Measurements from ENCODE around the gene CIB2. TPM values are rescaled to one million over a fixed set of nuclear protein-coding genes. Genes with fewer than 3 reads are reported as not detected.

CIB2 gene
- total and polyA plus RNA-seq, 2 donors (not counting 1 experiment from before 2014, with no cell fraction given) = 0.97 to 3.2 TPM

GRCh38 chr15:78108300-78109084 is 22.8 kb downstream of the CIB2 start:
- CTCF ChIA-PET = interaction anchor here (0.7 to 12.6 kb wide), 55 partner anchors 9 to 314 kb away, joined by 3 to 394 read pairs (median 7); partner anchors contain the start of gene CIB2
- no peaks in the 10 kb centered on the region for H3K36me3 ChIP-seq (replicated peaks in 1 of 2; ENCODE audit: control extremely low read depth in 1 of 2, control insufficient read depth in 1 of 2, extremely low read depth in 1 of 2, insufficient read depth in 2 of 2, low read length in 1 of 2)
- Mint-ChIP-seq H3K27ac (no peak overlapping the region), H3K4me3 (no peak overlapping the region), H3K4me1 (peaks cover 4% of the 10 kb centered on the region), H3K27me3 (no peaks in the 10 kb centered on the region), H3K9me3 (ENCODE audit: insufficient read depth) (no peaks in the 10 kb centered on the region)
- peak; percentile 87 for TF ChIP-seq CTCF (IDR thresholded peaks at IDR 0.05)
- TF ChIP-seq EZH2 (IDR thresholded peaks at IDR 0.05; ENCODE audit: borderline replicate concordance, insufficient read depth, low read depth, low read length, poor library complexity, severe bottlenecking) = no peak
- H3K9ac ChIP-seq (ENCODE audit: low read length) = no peak overlapping the region
- H3K4me3 ChIP-seq (ENCODE audit: control extremely low read depth in 1 of 5, extremely low read depth in 1 of 5, insufficient read depth in 1 of 5, low read depth in 2 of 5, low read length in 4 of 5) = no peak overlapping the region
- H3K4me1 ChIP-seq (ENCODE audit: control insufficient read depth in 2 of 2, insufficient read depth in 2 of 2, low read length in 2 of 2) = peaks cover 4 to 8% of the 10 kb centered on the region in 2 donors
- DNase-seq (peak; percentile 87), ATAC-seq (ENCODE audit: low read depth) (peak; percentile 92)
- 34% methylated on average over 11 of the region's 11 CpGs for WGBS (ENCODE audit: insufficient coverage)
- no peak overlapping the region for H3K27ac ChIP-seq (ENCODE audit: low read length in 2 of 2)
- H3K27me3 ChIP-seq (replicated peaks in 1 of 4; ENCODE audit: control extremely low read depth in 1 of 4, control insufficient read depth in 3 of 4, insufficient read depth in 4 of 4, low read length in 3 of 4) = no peaks in the 10 kb centered on the region
- no peaks in the 10 kb centered on the region for H3K79me2 ChIP-seq (ENCODE audit: control insufficient read depth, insufficient read depth, low read length)
- no peak overlapping the region for H3K4me2 ChIP-seq (replicated peaks; ENCODE audit: low read depth, low read length, poor library complexity, severe bottlenecking)
- H3K9me3 ChIP-seq (ENCODE audit: control extremely low read depth in 1 of 3, control insufficient read depth in 2 of 3, insufficient read depth in 1 of 3, low read length in 2 of 3) = no peaks in the 10 kb centered on the region
- POLR2A ChIA-PET = interaction anchor here (0.7 kb wide), 2 partner anchors 109 to 307 kb away, joined by 4 to 5 read pairs; no protein-coding TSS in a partner anchor
- no peaks in the 10 kb centered on the region for H4K20me1 ChIP-seq (ENCODE audit: control insufficient read depth, insufficient read depth, low read length, poor library complexity, severe bottlenecking)
- intact Hi-C loops (cut with micrococcal nuclease) = loop anchor here (1.0 to 2.0 kb wide), 5 partner anchors 32 to 149 kb away; partner anchors contain the start of gene TBC1D2B
- H2AFZ ChIP-seq (ENCODE audit: insufficient read depth, low read depth, low read length, poor library complexity, severe bottlenecking) = no peak overlapping the region

DNA sequence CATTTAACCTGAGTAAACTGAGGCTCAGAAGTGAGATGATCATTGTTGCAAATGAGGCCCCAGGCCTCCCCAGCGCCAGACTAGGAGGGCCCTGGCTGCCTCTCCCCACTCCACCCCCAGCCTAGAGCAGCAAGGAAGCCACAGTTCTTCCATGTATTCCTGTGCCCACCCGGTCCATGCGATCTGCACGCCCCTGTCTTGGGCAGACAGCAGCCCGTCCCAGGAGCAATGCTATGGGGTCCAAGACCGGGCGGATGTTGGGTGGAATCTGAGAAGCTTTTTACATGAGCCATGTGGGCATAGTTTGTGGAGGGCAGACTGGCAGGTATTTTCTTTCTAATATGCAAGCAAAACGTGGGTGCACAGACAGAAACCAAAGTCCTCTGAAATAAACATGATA is 23.8 kb downstream of the CIB2 start:
- Mint-ChIP-seq H3K4me1 (no peaks in the 10 kb centered on the region), H3K9me3 (ENCODE audit: insufficient read depth) (no peaks in the 10 kb centered on the region), H3K4me3 (no peak overlapping the region), H3K27me3 (no peaks in the 10 kb centered on the region), H3K27ac (no peak overlapping the region)
- ATAC-seq (ENCODE audit: low read depth) (no peak), DNase-seq (no peak)
- Histone ChIP-seq H3K27me3 (replicated peaks in 1 of 4; ENCODE audit: control extremely low read depth in 1 of 4, control insufficient read depth in 3 of 4, insufficient read depth in 4 of 4, low read length in 3 of 4) (no peaks in the 10 kb centered on the region), H3K4me2 (replicated peaks; ENCODE audit: low read depth, low read length, poor library complexity, severe bottlenecking) (no peak overlapping the region), H3K4me1 (ENCODE audit: control insufficient read depth in 2 of 2, insufficient read depth in 2 of 2, low read length in 2 of 2) (peaks cover 0 to 4% of the 10 kb centered on the region in 2 donors), H3K9me3 (ENCODE audit: control extremely low read depth in 1 of 3, control insufficient read depth in 2 of 3, insufficient read depth in 1 of 3, low read length in 2 of 3) (peaks cover 0 to 3% (median 0%) of the 10 kb centered on the region in 3 donors), H2AFZ (ENCODE audit: insufficient read depth, low read depth, low read length, poor library complexity, severe bottlenecking) (no peak overlapping the region), H3K9ac (ENCODE audit: low read length) (no peak overlapping the region), H4K20me1 (ENCODE audit: control insufficient read depth, insufficient read depth, low read length, poor library complexity, severe bottlenecking) (no peaks in the 10 kb centered on the region), H3K36me3 (replicated peaks in 1 of 2; ENCODE audit: control extremely low read depth in 1 of 2, control insufficient read depth in 1 of 2, extremely low read depth in 1 of 2, insufficient read depth in 2 of 2, low read length in 1 of 2) (no peaks in the 10 kb centered on the region), H3K79me2 (ENCODE audit: control insufficient read depth, insufficient read depth, low read length) (no peaks in the 10 kb centered on the region), H3K27ac (ENCODE audit: low read length in 2 of 2) (no peak overlapping the region), H3K4me3 (ENCODE audit: control extremely low read depth in 1 of 5, extremely low read depth in 1 of 5, insufficient read depth in 1 of 5, low read depth in 2 of 5, low read length in 4 of 5) (no peak overlapping the region)
- intact Hi-C loops (cut with micrococcal nuclease) = no loop called here
- ChIA-PET POLR2A (interaction anchor here (0.7 kb wide), 1 partner anchor 108 kb away, joined by 5 read pairs; no protein-coding TSS in a partner anchor), CTCF (interaction anchor here (0.9 to 12.6 kb wide), 28 partner anchors 10 to 150 kb away, joined by 3 to 394 read pairs (median 12); no protein-coding TSS in a partner anchor)
- TF ChIP-seq EZH2 (IDR thresholded peaks at IDR 0.05; ENCODE audit: borderline replicate concordance, insufficient read depth, low read depth, low read length, poor library complexity, severe bottlenecking) = no peak
- no peak for TF ChIP-seq CTCF (IDR thresholded peaks at IDR 0.05)
- 100% methylated on average over 7 of the region's 8 CpGs for WGBS (ENCODE audit: insufficient coverage)
